Measurements from ENCODE around the gene GALNT9. TPM values are rescaled to one million over a fixed set of nuclear protein-coding genes. Genes with fewer than 3 reads are reported as not detected.

Gene GALNT9
- total and polyA plus RNA-seq, 10 donors = 0.20 to 2.4 (median 0.84) TPM

- Histone ChIP-seq H3K27me3 (replicated peaks in 1 of 7) (peaks cover 0 to 20% (median 0%) of the 10 kb centered on the region in 7 donors), H3K4me1 (peaks cover 0 to under 1% (median 0%) of the 10 kb centered on the region in 6 donors), H3K27ac (no peak overlapping the region), H3K9me3 (peaks cover 0 to 5% (median 0%) of the 10 kb centered on the region in 8 donors), H3K4me3 (no peak overlapping the region), H3K36me3 (no peaks in the 10 kb centered on the region)
- intact Hi-C loops (cut with DNase I; ENCODE audit: low total_unique reads) = no loop called here
- no peak for TF ChIP-seq POLR2AphosphoS5 (IDR thresholded peaks at IDR 0.05)
- no peak for TF ChIP-seq POLR2A (IDR thresholded peaks at IDR 0.05)
- no peak for TF ChIP-seq CTCF (IDR thresholded peaks at IDR 0.05 in 8 of 11, conservative IDR thresholded peaks at IDR 0.05 in 3 of 11)
- whole genome bisulfite sequencing, 5 donors = 84 to 91% (median 88%) methylated on average over 17 to 26 of the region's 26 CpGs
- DNase-seq = no peak
Measured at GRCh38 chr12:132213359-132214160, 115.8 kb downstream of the GALNT9 start.

- Histone ChIP-seq H3K4me3 (no peak overlapping the region), H3K36me3 (no peaks in the 10 kb centered on the region), H3K9me3 (peaks cover 0 to 8% (median 0%) of the 10 kb centered on the region in 8 donors), H3K4me1 (no peaks in the 10 kb centered on the region), H3K27me3 (replicated peaks in 1 of 7) (peaks cover 0 to 17% (median 4%) of the 10 kb centered on the region in 7 donors), H3K27ac (peak overlapping the region in 2 of 8 donors; percentile 18 to 28)
- intact Hi-C loops (cut with DNase I; ENCODE audit: low total_unique reads) = no loop called here
- 58 to 81% (median 74%) methylated on average over 15 to 17 of the region's 17 CpGs for WGBS, 5 donors
- no peak for DNase-seq
- TF ChIP-seq POLR2A (IDR thresholded peaks at IDR 0.05) (no peak), CTCF (IDR thresholded peaks at IDR 0.05 in 8 of 11, conservative IDR thresholded peaks at IDR 0.05 in 3 of 11) (no peak), POLR2AphosphoS5 (IDR thresholded peaks at IDR 0.05) (no peak)
Measured at GRCh38 chr12:132211816-132212215, 117.6 kb downstream of the GALNT9 start.

- Histone ChIP-seq H3K36me3 (no peaks in the 10 kb centered on the region), H3K27ac (peak overlapping the region in 2 of 8 donors; percentile 18 to 28), H3K9me3 (peaks cover 0 to 8% (median 0%) of the 10 kb centered on the region in 8 donors), H3K27me3 (replicated peaks in 1 of 7) (peaks cover 0 to 19% (median 7%) of the 10 kb centered on the region in 7 donors), H3K4me1 (no peaks in the 10 kb centered on the region), H3K4me3 (no peak overlapping the region)
- WGBS, 5 donors = 87 to 93% (median 89%) methylated on average over 18 of the region's 18 CpGs
- no peak for TF ChIP-seq POLR2AphosphoS5 (IDR thresholded peaks at IDR 0.05)
- TF ChIP-seq CTCF (IDR thresholded peaks at IDR 0.05 in 8 of 11, conservative IDR thresholded peaks at IDR 0.05 in 3 of 11) = no peak
- no peak for TF ChIP-seq POLR2A (IDR thresholded peaks at IDR 0.05)
- intact Hi-C loops (cut with DNase I; ENCODE audit: low total_unique reads) = no loop called here
- DNase-seq = no peak
Measured at GRCh38 chr12:132211326-132211725, 118.1 kb downstream of the GALNT9 start.
